ENCODE measurements around the gene LRIT1.

DNA sequence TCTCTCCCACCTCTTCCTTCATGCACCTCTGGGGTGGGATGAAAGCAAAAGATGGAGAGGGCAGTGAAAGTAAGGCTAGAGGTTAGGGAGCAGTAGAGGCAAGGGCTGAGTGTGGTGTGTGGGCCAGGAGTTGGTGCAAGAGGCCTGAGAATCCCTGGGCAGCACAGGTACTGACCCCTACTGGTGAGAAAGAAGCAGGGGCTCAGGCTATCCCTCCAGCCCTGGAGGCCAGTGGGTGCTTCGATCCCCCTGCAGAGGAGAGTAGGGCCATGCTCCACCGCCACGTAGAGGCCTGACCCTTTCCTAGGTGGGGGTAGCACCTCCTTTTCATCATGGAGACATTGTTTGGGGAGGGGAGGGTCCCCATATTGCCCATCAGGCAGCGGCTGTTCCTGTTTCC is 37.2 kb downstream of the LRIT1 start:
- no peak for TF ChIP-seq POLR2A (IDR thresholded peaks at IDR 0.05)
- TF ChIP-seq, protein P1, sequence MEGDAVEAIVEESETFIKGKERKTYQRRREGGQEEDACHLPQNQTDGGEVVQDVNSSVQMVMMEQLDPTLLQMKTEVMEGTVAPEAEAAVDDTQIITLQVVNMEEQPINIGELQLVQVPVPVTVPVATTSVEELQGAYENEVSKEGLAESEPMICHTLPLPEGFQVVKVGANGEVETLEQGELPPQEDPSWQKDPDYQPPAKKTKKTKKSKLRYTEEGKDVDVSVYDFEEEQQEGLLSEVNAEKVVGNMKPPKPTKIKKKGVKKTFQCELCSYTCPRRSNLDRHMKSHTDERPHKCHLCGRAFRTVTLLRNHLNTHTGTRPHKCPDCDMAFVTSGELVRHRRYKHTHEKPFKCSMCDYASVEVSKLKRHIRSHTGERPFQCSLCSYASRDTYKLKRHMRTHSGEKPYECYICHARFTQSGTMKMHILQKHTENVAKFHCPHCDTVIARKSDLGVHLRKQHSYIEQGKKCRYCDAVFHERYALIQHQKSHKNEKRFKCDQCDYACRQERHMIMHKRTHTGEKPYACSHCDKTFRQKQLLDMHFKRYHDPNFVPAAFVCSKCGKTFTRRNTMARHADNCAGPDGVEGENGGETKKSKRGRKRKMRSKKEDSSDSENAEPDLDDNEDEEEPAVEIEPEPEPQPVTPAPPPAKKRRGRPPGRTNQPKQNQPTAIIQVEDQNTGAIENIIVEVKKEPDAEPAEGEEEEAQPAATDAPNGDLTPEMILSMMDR (IDR thresholded peaks at IDR 0.05): no peak
